ENCODE measurements around the gene GSDME. TPM values are rescaled to one million over a fixed set of nuclear protein-coding genes. Genes with fewer than 3 reads are reported as not detected.
"Not testable (repeated sequence)": the region's sequence is repeated elsewhere in the genome, so short reads cannot be mapped to it uniquely, and the experiment has no call there.

GSDME gene
- total RNA-seq, 2 experiments from 2014 or later = 5.4 to 5.9 TPM

DNA sequence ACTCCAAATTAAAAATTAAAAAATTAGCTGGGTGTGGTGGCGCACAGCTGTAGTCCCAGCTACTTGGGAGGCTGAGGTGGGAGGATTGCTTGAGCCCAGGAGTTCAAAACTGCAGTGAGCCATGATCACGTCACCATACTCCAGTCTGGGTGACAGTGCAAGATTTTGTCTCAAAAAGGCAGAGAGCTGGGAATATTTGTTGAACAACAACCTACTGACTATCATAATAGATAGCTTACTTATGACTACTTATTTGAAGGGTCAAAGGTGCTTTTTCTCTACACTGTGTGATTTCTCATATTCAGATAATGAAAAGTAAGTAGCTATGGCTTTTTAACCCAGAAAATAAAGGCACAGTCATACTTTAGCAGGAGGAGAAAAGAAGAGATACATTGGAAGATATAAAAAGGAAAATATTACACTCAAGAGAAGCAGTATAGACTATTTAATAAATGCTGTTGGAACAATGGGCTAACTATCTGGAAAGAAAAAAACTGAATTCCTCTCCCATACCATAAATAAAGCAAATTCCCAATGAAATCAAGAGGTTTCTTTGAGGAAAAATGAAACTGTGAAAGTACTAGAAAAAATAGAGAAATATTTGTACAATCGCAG lies 6.7 kb downstream of the GSDME start:
- POLR2A ChIA-PET = no interaction called here
- CTCF ChIA-PET = interaction anchor here (0.6 kb wide), 2 partner anchors 191 to 327 kb away, joined by 3 to 4 read pairs; no protein-coding TSS in a partner anchor

DNA sequence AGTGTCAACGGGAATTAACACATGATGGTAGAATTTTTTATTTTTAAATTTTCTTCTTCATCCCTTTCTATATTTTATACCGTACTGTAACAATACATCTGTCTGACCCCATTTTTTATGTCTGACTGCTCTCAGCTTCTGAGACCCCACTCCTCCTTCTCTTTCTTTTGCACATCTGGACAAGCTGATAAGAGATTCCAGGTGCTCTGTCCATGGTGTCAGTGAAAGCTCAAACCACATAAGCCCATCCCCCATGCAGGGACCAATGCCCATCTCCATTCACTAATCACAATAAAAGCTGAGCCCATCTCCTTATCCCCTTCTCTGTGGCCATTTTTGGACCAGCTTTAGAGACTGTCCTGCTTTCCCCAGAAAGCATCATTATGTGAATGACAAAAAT lies 8.7 kb downstream of the GSDME start:
- POLR2A ChIA-PET = no interaction called here
- CTCF ChIA-PET = interaction anchor here (1.0 kb wide), 1 partner anchor 369 kb away, joined by 3 read pairs; no protein-coding TSS in a partner anchor

DNA sequence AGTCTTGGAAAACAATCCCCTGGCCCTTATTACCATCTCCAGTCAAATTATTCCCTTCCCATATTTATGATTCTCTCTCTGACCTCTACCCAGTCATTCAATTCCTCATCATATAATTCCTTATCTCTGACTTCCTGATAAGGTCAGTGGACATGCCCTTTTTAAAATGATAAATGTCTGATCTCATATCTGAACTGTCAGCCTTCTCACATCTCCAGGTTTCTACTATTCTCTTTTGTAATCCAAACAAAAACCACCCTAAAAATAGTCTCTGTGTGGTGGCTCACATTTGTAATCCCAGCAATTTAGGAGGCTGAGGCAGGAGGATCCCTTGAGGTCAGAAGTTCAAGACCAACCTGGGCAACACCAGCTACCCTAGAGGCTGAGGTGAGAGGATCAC lies 11.9 kb downstream of the GSDME start:
- ChIA-PET POLR2A (no interaction called here), CTCF (no interaction called here)

- ChIA-PET POLR2A (no interaction called here), CTCF (no interaction called here)
These were observed 13.8 kb downstream of the GSDME start for GRCh38 chr7:24743471-24743870.

DNA sequence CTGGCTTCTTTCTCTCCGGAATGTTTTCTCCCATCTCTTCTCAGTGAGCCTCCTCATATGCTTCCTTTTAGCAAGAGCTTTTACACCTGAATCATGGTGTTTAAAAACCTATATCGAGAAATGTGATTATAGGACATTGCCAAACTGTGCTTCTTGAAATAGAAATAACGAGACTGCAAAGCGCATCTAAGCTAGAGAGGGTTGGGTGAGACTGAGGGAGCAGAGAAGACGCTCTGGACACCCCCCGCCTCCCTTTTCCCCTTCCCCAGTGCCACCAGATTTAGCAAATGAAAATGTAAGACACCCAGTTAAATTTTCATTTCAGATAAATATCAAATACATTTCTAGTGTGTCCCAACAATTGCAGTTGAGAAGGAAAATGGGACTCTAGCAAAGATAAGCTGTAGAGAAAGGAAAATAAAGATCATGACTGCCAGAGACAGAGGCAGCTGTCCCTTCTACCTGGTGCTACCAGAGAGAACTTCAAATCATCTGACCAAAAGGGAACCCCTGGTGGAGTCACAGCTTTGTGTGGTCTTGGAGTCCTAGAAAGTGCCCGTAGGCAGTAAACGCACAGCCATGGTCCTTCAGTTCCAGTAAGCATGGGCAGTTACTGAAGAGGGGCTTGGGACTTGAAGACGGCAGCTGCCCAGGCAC lies 14.6 kb downstream of the GSDME start:
- POLR2A ChIA-PET = no interaction called here
- CTCF ChIA-PET = no interaction called here

DNA sequence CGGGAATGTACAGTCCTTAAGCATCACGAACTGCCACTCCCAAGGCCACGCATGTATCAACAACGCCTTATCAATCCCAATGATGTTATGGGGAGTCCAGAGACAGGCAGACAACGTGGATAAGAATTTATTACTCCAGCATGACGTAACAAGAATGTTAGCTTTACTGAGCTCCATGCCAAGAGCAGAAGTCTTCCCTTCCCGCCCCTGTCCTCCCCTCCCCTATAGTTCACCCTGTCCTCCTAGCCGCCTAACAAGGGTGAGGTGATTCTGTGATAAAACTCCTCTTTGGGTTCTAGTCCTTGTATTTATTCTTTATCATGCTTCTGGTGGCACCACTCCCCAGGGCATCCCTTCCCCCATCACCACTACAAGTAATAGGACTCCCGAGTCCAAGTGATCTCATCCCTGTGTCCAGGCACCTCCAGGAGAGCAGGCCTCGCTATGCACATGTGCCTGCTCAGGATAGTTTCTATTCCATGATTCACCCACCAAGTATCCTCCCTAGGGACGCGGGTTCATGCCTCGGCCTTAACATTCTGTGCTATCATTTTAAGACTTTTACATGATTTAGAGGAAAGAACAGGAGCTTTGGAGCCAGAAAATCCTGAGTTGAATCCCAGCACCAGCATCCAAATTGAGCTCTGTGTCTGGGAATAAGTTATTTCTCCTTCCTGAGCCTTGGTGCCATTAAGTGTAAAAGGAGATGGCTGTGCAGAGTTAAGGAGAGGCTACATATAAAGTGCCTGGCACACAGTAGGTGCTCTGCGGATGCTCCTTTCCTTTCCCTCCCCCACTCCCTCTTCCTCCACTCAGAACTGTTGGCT lies 15.4 kb downstream of the GSDME start:
- CTCF ChIA-PET = no interaction called here
- POLR2A ChIA-PET = no interaction called here

- POLR2A ChIA-PET = no interaction called here
- CTCF ChIA-PET = no interaction called here
These were observed 16.4 kb downstream of the GSDME start for GRCh38 chr7:24740871-24741270.

GRCh38 chr7:24739306-24739705 lies 18.0 kb downstream of the GSDME start:
- POLR2A ChIA-PET = no interaction called here

GRCh38 chr7:24738577-24738976 lies 18.7 kb downstream of the GSDME start:
- ChIA-PET CTCF (no interaction called here), POLR2A (no interaction called here)

More at GRCh38 chr7:24739306-24739705, 18.0 kb downstream of the GSDME start:
- CTCF ChIA-PET = no interaction called here

DNA sequence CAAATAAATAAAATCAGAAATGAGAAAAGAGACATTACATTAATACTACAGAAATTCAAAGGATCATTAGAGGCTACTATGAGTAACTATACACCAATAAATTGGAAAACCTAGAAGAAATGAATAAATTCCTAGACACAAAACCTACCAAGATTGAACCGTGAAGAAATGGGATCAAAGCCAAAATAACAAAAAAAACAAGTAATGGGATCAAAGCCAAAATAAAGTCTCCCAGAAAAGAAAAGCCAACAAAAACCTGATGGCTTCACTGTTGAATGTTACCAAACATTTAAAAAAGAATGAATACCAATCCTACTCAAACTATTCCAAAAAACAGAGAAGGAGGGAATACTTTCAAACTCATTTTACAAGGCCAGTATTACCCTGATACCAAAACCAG lies 20.0 kb downstream of the GSDME start:
- ChIA-PET CTCF (no interaction called here), POLR2A (no interaction called here)

GRCh38 chr7:24735594-24735993 lies 21.7 kb downstream of the GSDME start:
- POLR2A ChIA-PET, CTCF ChIA-PET: not testable (repeated sequence)

- ChIA-PET CTCF (no interaction called here), POLR2A (no interaction called here)
These were observed 23.0 kb downstream of the GSDME start for GRCh38 chr7:24734306-24734705.

- CTCF ChIA-PET = no interaction called here
- POLR2A ChIA-PET = no interaction called here
These were observed 23.7 kb downstream of the GSDME start for GRCh38 chr7:24733414-24734060.

- CTCF ChIA-PET = no interaction called here
- POLR2A ChIA-PET = no interaction called here
These were observed 24.4 kb downstream of the GSDME start for GRCh38 chr7:24732646-24733413.

DNA sequence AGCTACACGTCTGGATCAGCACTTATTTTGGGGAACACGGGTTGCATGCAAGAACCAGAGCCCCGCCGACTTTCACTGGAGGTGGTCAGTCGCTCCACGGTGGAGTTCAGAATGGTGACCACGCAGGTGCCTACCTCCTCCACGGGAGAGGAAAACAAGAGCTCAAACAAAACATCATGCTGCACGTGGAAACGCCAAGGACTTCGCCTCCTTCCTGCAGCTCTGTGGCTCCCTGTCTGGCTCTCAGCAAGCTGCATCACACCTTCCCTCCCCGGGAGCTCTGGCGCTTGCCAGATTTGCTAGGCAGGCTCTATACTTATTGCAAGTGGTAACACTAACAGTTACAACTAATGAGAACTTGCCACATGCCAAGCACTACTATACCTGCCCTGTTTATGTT lies 26.0 kb downstream of the GSDME start:
- POLR2A ChIA-PET = no interaction called here
- CTCF ChIA-PET = no interaction called here

DNA sequence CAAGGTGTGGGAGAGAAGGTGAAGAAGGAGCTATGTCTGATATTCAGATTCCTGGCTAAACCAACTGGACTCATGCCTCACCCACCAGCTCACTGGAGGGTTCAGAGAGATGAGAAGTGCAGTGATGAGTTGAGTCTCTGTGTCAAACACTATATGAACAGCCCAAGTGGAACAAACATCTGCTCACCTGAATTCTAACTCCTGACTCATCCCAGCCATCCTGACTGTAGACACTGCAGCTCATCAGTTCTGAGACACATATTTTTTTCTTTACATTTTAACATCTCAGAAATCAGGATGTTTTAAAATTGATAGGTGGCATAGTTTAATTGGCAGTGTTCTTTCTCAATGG lies 27.3 kb downstream of the GSDME start:
- CTCF ChIA-PET = interaction anchor here (0.6 kb wide), 1 partner anchor 363 kb away, joined by 3 read pairs; no protein-coding TSS in a partner anchor
- POLR2A ChIA-PET = no interaction called here

GRCh38 chr7:24729365-24730017 lies 27.8 kb downstream of the GSDME start:
- ChIA-PET POLR2A (no interaction called here), CTCF (interaction anchor here (0.6 kb wide), 1 partner anchor 363 kb away, joined by 3 read pairs; no protein-coding TSS in a partner anchor)

DNA sequence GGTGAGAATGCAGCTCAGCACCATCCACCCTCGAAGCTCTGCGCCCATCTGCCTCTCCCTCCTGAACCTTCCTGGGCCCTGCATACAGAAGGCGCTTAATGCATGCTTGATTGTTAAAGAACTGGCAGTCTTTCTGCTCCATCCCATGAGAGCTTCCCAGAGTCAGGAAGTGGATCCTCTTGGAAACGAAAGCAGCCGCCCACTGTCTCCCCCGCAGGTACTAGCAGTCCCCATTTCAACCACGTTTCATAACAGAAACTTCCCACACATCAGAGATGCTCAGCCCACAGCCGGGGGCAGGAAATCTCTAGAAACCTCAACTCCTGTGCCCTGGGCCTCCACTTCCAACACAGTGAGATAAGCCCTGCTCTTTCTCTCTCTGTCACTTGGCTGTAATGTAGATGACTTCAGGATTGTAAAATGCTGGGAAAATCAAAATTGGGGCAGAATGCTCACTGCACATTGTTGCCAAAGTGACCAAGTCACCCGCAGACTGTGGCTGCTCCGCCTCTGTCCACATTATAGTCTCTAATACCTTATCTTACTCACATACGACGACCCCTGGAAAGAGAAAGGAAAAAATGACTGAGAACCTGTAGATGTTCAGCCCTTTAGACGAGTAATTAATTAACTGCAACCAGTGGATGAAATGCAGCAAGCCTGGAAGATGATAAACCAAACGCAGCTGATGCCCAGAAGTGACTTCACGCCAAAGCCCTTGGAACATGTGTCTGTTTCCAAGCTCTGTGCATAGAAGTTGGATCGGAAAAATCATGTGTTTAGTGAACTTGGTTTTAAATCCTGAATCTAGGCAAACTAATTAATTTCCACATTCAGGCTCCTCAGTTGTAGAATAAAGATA lies 28.5 kb downstream of the GSDME start:
- POLR2A ChIA-PET = no interaction called here
- CTCF ChIA-PET = no interaction called here

DNA sequence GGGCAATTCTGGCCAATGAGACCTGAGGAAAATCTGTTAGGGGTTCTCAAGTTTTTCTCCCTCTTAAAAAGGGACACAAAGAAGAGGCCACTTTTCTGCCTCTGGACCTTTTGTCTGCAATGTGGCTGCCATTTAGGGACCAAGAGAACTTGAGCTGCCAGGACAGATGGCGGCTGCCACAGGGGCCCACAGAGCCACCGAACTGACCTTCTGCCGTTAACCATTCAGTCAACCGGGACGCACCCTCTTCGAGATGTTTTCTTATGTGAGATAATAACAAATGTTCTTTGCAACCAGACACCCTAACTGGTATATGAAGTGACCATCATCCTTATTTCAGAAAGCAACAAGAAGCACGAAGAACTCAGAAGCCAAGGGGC lies 29.2 kb downstream of the GSDME start:
- ChIA-PET CTCF (no interaction called here), POLR2A (no interaction called here)

Measured in activated CD8-positive, alpha-beta memory T cell treated with anti-CD3 and anti-CD28 coated beads for 36 hours (primary cell).